Measurements from ENCODE around the gene GJD3. TPM values are rescaled to one million over a fixed set of nuclear protein-coding genes. Genes with fewer than 3 reads are reported as not detected.
"Not testable (repeated sequence)": the region's sequence is repeated elsewhere in the genome, so short reads cannot be mapped to it uniquely, and the experiment has no call there.

Gene GJD3
- total RNA-seq: 1 to 10 TPM in 1 of 4 donors, not detected in 3; 2.1 TPM

GRCh38 chr17:40364121-40364861 lies at the start of gene GJD3:
Gene GJD3 (minus strand): TSS chr17:40364737. CDS start chr17:40363815, 922 bp downstream.
- H3K36me3 ChIP-seq: no peaks in the 10 kb centered on the region
- TF ChIP-seq POLR2A (IDR thresholded peaks at IDR 0.05) (no peak), EP300 (IDR thresholded peaks at IDR 0.05) (no peak), POLR2AphosphoS5 (IDR thresholded peaks at IDR 0.05) (no peak)
- TF ChIP-seq, protein P1, sequence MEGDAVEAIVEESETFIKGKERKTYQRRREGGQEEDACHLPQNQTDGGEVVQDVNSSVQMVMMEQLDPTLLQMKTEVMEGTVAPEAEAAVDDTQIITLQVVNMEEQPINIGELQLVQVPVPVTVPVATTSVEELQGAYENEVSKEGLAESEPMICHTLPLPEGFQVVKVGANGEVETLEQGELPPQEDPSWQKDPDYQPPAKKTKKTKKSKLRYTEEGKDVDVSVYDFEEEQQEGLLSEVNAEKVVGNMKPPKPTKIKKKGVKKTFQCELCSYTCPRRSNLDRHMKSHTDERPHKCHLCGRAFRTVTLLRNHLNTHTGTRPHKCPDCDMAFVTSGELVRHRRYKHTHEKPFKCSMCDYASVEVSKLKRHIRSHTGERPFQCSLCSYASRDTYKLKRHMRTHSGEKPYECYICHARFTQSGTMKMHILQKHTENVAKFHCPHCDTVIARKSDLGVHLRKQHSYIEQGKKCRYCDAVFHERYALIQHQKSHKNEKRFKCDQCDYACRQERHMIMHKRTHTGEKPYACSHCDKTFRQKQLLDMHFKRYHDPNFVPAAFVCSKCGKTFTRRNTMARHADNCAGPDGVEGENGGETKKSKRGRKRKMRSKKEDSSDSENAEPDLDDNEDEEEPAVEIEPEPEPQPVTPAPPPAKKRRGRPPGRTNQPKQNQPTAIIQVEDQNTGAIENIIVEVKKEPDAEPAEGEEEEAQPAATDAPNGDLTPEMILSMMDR (IDR thresholded peaks at IDR 0.05): no peak
- no peaks in the 10 kb centered on the region for H3K27me3 ChIP-seq
- DNase-seq (ENCODE audit: low spot score in 2 of 2): peak in 1 of 2 donors; percentile 56
- peaks cover 26% of the 10 kb centered on the region for H3K4me1 ChIP-seq
- 56% methylated on average over 13 of the region's 22 CpGs for WGBS
- H3K4me3 ChIP-seq: peak within 1 kb of the TSS; percentile 73
- no peaks in the 10 kb centered on the region for H3K9me3 ChIP-seq
- no peak within 1 kb of the TSS for H3K27ac ChIP-seq

GRCh38 chr17:40414312-40414711 lies 49.8 kb upstream of the GJD3 start:
- H3K36me3 ChIP-seq; H3K27ac ChIP-seq; H3K27me3 ChIP-seq; DNase-seq (ENCODE audit: low spot score in 2 of 2); H3K9me3 ChIP-seq; H3K4me3 ChIP-seq: not testable (repeated sequence)
- WGBS: 71% methylated on average over 4 of the region's 4 CpGs
- peaks cover 20% of the 10 kb centered on the region for H3K4me1 ChIP-seq

DNA sequence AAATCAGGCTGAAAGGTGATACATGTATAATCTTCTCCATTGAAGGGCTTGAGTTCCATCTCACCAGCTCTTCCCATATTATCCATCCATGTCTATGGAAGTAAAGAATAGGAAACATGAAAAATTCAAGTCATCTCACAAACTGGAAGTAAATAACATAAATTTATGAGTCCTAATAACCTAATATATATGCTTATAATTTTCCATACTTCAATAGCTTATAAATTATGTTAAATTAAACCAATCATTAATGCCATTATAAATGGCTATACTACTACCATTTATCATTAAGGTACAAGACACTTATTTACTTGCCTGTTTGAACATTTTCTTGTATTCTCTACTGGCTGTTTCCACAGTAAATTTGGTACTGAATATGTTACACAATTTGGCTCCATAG lies 48.3 kb upstream of the GJD3 start:
- H3K36me3 ChIP-seq: no peaks in the 10 kb centered on the region
- TF ChIP-seq, protein P1 (IDR thresholded peaks at IDR 0.05): no peak
- no peak for TF ChIP-seq EP300 (IDR thresholded peaks at IDR 0.05)
- no peak for TF ChIP-seq POLR2A (IDR thresholded peaks at IDR 0.05)
- no peak for TF ChIP-seq POLR2AphosphoS5 (IDR thresholded peaks at IDR 0.05)
- no peaks in the 10 kb centered on the region for H3K27me3 ChIP-seq
- H3K4me3 ChIP-seq: no peak overlapping the region
- no peak for DNase-seq (ENCODE audit: low spot score in 2 of 2)
- H3K4me1 ChIP-seq: peaks cover 14% of the 10 kb centered on the region
- H3K27ac ChIP-seq: no peak overlapping the region
- H3K9me3 ChIP-seq: no peaks in the 10 kb centered on the region

DNA sequence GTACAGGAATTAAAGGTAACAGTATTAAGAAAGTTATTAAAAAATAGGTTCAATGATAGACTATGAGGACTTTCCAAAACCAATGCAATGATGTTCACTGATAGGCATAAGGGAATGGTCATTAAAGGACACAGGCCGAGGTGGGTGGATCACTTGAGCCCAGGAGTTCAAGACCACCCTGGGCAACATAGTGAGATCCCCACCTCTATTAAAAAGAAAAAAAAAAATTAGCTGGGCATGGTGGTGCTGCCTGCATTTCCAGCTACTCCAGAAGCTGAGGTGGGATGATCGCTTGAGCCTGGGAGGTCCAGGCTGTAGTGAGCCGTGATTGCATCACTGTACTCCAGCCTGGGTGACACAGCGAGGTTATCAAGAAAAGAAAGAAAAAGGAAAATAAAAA lies 47.3 kb upstream of the GJD3 start:
- Histone ChIP-seq H3K4me3 (no peak overlapping the region), H3K9me3 (no peaks in the 10 kb centered on the region), H3K27me3 (no peaks in the 10 kb centered on the region), H3K4me1 (peaks cover 8% of the 10 kb centered on the region), H3K27ac (no peak overlapping the region), H3K36me3 (no peaks in the 10 kb centered on the region)
- TF ChIP-seq, protein P1 (IDR thresholded peaks at IDR 0.05): no peak
- no peak for TF ChIP-seq POLR2A (IDR thresholded peaks at IDR 0.05)
- no peak for TF ChIP-seq EP300 (IDR thresholded peaks at IDR 0.05)
- no peak for TF ChIP-seq POLR2AphosphoS5 (IDR thresholded peaks at IDR 0.05)
- no peak for DNase-seq (ENCODE audit: low spot score in 2 of 2)
- WGBS: 93% methylated on average over 4 of the region's 4 CpGs

GRCh38 chr17:40410082-40410481 lies 45.5 kb upstream of the GJD3 start:
- H3K4me3 ChIP-seq: no peak overlapping the region
- no peak overlapping the region for H3K27ac ChIP-seq
- DNase-seq (ENCODE audit: low spot score in 2 of 2): no peak
- H3K9me3 ChIP-seq: no peaks in the 10 kb centered on the region
- H3K36me3 ChIP-seq: no peaks in the 10 kb centered on the region
- no peak for TF ChIP-seq POLR2A (IDR thresholded peaks at IDR 0.05)
- no peak for TF ChIP-seq EP300 (IDR thresholded peaks at IDR 0.05)
- TF ChIP-seq POLR2AphosphoS5 (IDR thresholded peaks at IDR 0.05): no peak
- TF ChIP-seq, protein P1 (IDR thresholded peaks at IDR 0.05): no peak
- peaks cover under 1% of the 10 kb centered on the region for H3K4me1 ChIP-seq
- H3K27me3 ChIP-seq: no peaks in the 10 kb centered on the region
- WGBS: 71% methylated on average over 1 of the region's 1 CpG

GRCh38 chr17:40409540-40409939 lies 45.0 kb upstream of the GJD3 start:
- H3K27ac ChIP-seq: not testable (repeated sequence)

More at GRCh38 chr17:40409540-40409939, 45.0 kb upstream of the GJD3 start:
- not testable (repeated sequence) for H3K36me3 ChIP-seq; DNase-seq (ENCODE audit: low spot score in 2 of 2); H3K9me3 ChIP-seq; H3K4me1 ChIP-seq; H3K27me3 ChIP-seq; H3K4me3 ChIP-seq
- 87% methylated on average over 4 of the region's 4 CpGs for WGBS

Measured in suprapubic skin (tissue), 4 donors.